SU-DHL-6 (cell line): ENCODE data around the gene CNN3.

Experiments
- EZH2phosphoT487 ChIP-seq: fragments of 200-600 bp; sonication (generic), shearing (Covaris generic); conservative IDR thresholded peaks from 2 replicates; pipeline ENCODE4 v1.6.1; 2018; ENCODE audit warnings: mild to moderate bottlenecking, antibody characterized with exemption, low read length, moderate library complexity, mixed read lengths
- TF ChIP-seq, protein P1 (sequence below): fragments of 200-600 bp; sonication (generic); IDR thresholded peaks from one replicate; pipeline ENCODE4 v1.5.1; 2017; ENCODE audit warnings: antibody characterized with exemption, mild to moderate bottlenecking, low read length, moderate library complexity; ENCODE audit not compliant: insufficient read depth, poor library complexity, severe bottlenecking

DNA sequence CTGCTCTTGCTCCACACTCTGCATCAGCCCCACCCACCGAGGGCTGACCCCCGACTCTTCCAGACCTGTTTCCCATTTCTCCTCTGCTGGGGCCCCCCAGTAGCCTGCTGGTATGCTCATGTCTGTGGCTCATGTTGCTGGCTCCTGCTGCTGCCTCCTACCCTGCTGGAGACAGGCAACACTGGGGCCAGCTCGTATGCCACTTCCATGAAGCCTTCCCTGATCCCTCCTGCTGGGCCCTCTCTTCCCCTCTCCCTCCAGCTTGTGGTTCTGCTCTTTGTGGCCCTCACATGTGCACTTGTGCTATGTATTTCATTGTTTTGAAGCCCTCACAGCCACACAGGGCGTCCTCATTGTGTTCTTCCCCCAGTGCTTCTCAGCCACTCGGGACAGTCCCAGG lies 40.5 kb downstream of the CNN3 start:
- TF ChIP-seq, protein P1, sequence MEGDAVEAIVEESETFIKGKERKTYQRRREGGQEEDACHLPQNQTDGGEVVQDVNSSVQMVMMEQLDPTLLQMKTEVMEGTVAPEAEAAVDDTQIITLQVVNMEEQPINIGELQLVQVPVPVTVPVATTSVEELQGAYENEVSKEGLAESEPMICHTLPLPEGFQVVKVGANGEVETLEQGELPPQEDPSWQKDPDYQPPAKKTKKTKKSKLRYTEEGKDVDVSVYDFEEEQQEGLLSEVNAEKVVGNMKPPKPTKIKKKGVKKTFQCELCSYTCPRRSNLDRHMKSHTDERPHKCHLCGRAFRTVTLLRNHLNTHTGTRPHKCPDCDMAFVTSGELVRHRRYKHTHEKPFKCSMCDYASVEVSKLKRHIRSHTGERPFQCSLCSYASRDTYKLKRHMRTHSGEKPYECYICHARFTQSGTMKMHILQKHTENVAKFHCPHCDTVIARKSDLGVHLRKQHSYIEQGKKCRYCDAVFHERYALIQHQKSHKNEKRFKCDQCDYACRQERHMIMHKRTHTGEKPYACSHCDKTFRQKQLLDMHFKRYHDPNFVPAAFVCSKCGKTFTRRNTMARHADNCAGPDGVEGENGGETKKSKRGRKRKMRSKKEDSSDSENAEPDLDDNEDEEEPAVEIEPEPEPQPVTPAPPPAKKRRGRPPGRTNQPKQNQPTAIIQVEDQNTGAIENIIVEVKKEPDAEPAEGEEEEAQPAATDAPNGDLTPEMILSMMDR: no peak
- TF ChIP-seq EZH2phosphoT487: no peak
